B cell (primary cell): ENCODE data around the gene TMEM120B.

ENCODE experiments used
- CTCF ChIP-seq: fragments of 200-600 bp; IDR thresholded peaks from one replicate; pipeline ENCODE4 v1.8.0; 2022; ENCODE audit warnings: antibody characterized with exemption, mild to moderate bottlenecking
- EZH2 ChIP-seq: IDR thresholded peaks from 2 replicates; pipeline ENCODE4 v1.6.1; 2012; ENCODE audit warnings: borderline replicate concordance, low read depth, mild to moderate bottlenecking, moderate library complexity, low read length; ENCODE audit not compliant: insufficient read depth, poor library complexity, severe bottlenecking

- TF ChIP-seq CTCF = no peak
- TF ChIP-seq EZH2 = no peak
Observed at GRCh38 chr12:121819212-121819949, 106.8 kb downstream of the TMEM120B start.
